Common myeloid progenitor, CD34-positive (primary cell): ENCODE results near the gene DOK5.

Experiments used
- CTCF ChIA-PET: fragments of 350-600 bp; sonication (Branson Sonifier 250); formaldehyde crosslinking; loops from one replicate; lab custom pipeline; 2021; ENCODE audit warnings: antibody characterized with exemption; lab: Charles Lee
- POLR2A ChIA-PET: fragments of 350-600 bp; sonication (Branson Sonifier 250); formaldehyde crosslinking; loops from one replicate; lab custom pipeline; 2021; ENCODE audit warnings: antibody characterized with exemption; lab: Charles Lee
- DNase-seq, 3 donors: peaks; one replicate each; pipeline versions ENCODE4 v3.0.0 to v3.0.0-alpha.2; 2013
- H3K27ac ChIP-seq, 2 experiments: 1 replicate in 1 of 2; 2 replicates in 1 of 2; pipeline ENCODE4 v1.7.0; 2013; ENCODE audit warnings: inconsistent platforms in 2 of 2, low read length in 2 of 2, mild to moderate bottlenecking in 2 of 2, low read depth in 1 of 2, moderate library complexity in 1 of 2; ENCODE audit not compliant: severe bottlenecking in 2 of 2, insufficient read depth in 1 of 2, poor library complexity in 1 of 2
- H3K27me3 ChIP-seq, 5 experiments: replicated peaks in 2 of 5; 1 replicate in 3 of 5; 2 replicates in 2 of 5; pipeline versions ENCODE4 v1.6.1 to v1.7.0; 2013; ENCODE audit warnings: low read length in 4 of 5, mild to moderate bottlenecking in 2 of 5, moderate library complexity in 2 of 5, inconsistent platforms in 1 of 5; ENCODE audit not compliant: insufficient read depth in 5 of 5, control insufficient read depth in 4 of 5
- H3K36me3 ChIP-seq, 4 experiments: 1 replicate in 2 of 4; 2 replicates in 2 of 4; pipeline versions ENCODE4 v1.6.1 to v1.7.0; 2013; ENCODE audit warnings: low read length in 3 of 4, control low read depth in 1 of 4, mild to moderate bottlenecking in 1 of 4; ENCODE audit not compliant: control insufficient read depth in 4 of 4, insufficient read depth in 4 of 4
- H3K4me1 ChIP-seq, 4 experiments: 1 replicate in 3 of 4; 2 replicates in 1 of 4; pipeline versions ENCODE4 v1.6.1 to v1.7.1; 2013; ENCODE audit warnings: low read length in 3 of 4, mild to moderate bottlenecking in 3 of 4, control low read depth in 1 of 4, inconsistent platforms in 1 of 4, moderate library complexity in 1 of 4; ENCODE audit not compliant: control insufficient read depth in 4 of 4, insufficient read depth in 4 of 4; ENCODE audit errors: control extremely low read depth in 1 of 4
- H3K4me3 ChIP-seq, 7 experiments: 1 replicate in 4 of 7; 2 replicates in 3 of 7; pipeline versions ENCODE4 v1.5.1 to v1.7.0; 2013; ENCODE audit warnings: mild to moderate bottlenecking in 7 of 7, low read length in 6 of 7, moderate library complexity in 6 of 7, inconsistent platforms in 2 of 7, low read depth in 2 of 7, control low read depth in 1 of 7; ENCODE audit not compliant: insufficient read depth in 4 of 7, control insufficient read depth in 1 of 7; ENCODE audit errors: extremely low read depth in 1 of 7
- H3K9me3 ChIP-seq, 5 experiments: 1 replicate in 4 of 5; 2 replicates in 1 of 5; pipeline versions ENCODE4 v1.6.1 to v1.7.1; 2013; ENCODE audit warnings: low read length in 4 of 5, mild to moderate bottlenecking in 2 of 5, inconsistent platforms in 1 of 5, low read depth in 1 of 5, moderate library complexity in 1 of 5; ENCODE audit not compliant: control insufficient read depth in 4 of 5, insufficient read depth in 2 of 5; ENCODE audit errors: control extremely low read depth in 1 of 5
- WGBS: methylation state at CpG from one replicate; pipeline ENCODE4 v1.1.5; 2013; ENCODE audit not compliant: insufficient coverage; 5-methylcytosine and 5-hydroxymethylcytosine counted together

The DOK5 gene

DNA sequence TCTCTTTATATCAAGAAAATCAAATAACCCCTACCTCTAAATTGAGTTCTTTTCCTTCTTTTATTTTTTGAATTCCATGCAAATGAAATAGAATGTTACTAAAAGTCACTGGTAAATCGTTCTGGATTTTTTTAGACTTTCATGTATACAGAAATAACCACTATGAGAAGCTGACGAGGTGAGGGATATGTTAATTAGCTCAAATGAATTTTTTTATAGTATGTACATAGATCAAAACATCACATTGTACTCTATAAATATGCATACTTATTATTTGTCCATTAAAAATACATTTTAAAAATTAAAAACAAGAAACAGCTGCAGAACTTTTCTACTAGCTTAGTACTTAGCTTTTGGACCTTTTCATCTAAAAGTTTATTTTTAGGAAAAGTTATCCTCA is 165.4 kb downstream of the DOK5 start:
- Histone ChIP-seq H3K4me3 (no peak overlapping the region), H3K9me3 (no peaks in the 10 kb centered on the region), H3K4me1 (no peaks in the 10 kb centered on the region), H3K27ac (no peak overlapping the region), H3K36me3 (no peaks in the 10 kb centered on the region), H3K27me3 (no peaks in the 10 kb centered on the region)
- no CpG with 5 or more reads among the region's 2 CpGs for WGBS
- no peak for DNase-seq
- ChIA-PET POLR2A (no interaction called here), CTCF (interaction anchor here (1.5 kb wide), 1 partner anchor 422 kb away, joined by 4 read pairs; no protein-coding TSS in a partner anchor)

DNA sequence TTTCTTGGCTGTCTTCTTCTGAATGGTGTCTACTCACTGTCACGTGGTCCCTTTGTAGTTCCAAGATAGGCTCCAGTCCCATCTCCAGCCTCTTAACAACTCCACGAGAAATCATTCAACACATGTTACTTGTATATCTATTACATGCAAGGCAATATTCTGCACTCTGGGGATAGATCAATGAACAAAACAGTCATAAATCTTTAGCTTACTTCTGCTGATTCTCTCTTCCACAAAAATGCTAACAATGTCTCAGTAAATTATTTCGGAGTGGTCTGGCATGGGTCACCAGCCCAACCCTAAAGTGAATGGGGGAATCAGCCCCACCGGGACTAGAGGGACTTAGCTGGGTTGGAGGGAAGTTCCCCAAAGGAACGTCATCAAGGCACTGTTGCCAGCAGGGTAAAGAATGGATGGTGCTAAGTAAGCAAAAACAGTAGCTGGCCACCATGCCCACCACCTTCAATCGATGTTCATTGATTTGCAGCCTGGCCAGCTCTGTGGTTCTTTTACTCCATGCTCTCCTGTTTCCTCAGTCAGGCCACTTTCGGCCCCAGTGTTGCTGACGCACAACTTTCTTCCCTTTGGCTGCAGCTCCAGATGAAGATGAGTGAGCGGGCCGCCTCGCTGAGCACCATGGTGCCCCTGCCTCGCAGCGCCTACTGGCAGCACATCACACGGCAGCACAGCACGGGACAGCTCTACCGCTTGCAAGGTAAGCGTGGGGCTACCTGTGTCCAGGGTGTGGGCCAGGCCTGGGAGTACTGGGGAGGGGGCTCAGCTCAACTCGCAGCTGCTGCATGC is 167.7 kb downstream of the DOK5 start:
- Histone ChIP-seq H3K36me3 (no peaks in the 10 kb centered on the region), H3K4me1 (no peaks in the 10 kb centered on the region), H3K27me3 (no peaks in the 10 kb centered on the region), H3K4me3 (no peak overlapping the region), H3K9me3 (no peaks in the 10 kb centered on the region), H3K27ac (no peak overlapping the region)
- 98% methylated on average over 17 of the region's 18 CpGs for WGBS
- CTCF ChIA-PET, result interaction anchor here (1.0 to 1.6 kb wide), 2 partner anchors 11 to 423 kb away, joined by 3 to 5 read pairs; no protein-coding TSS in a partner anchor
- no peak for DNase-seq
- POLR2A ChIA-PET, result no interaction called here

DNA sequence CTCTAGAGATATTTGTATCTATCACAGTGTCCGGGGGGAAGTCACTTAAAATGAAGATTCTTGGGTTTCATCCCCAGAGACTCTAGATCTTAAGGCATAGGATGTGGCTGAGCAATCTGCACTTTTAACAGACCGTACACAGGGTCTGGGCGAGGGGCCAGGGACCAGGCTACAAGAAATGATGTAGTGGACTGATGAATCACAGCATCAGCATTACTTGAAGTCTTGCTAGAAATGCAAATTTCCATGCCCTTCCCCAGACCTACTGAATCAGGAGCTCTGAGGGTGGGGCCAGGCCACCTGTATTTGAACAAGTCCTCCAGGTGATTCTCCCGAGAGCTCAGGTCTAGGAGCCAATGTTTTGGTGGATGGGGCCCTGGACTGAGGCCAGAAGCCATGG is 168.4 kb downstream of the DOK5 start:
- Histone ChIP-seq H3K27ac (no peak overlapping the region), H3K36me3 (no peaks in the 10 kb centered on the region), H3K4me3 (no peak overlapping the region), H3K27me3 (no peaks in the 10 kb centered on the region), H3K4me1 (no peaks in the 10 kb centered on the region), H3K9me3 (no peaks in the 10 kb centered on the region)
- WGBS, result 97% methylated on average over 4 of the region's 4 CpGs
- CTCF ChIA-PET, result interaction anchor here (1.0 to 1.6 kb wide), 2 partner anchors 10 to 424 kb away, joined by 3 to 5 read pairs; no protein-coding TSS in a partner anchor
- no peak for DNase-seq
- POLR2A ChIA-PET, result no interaction called here

DNA sequence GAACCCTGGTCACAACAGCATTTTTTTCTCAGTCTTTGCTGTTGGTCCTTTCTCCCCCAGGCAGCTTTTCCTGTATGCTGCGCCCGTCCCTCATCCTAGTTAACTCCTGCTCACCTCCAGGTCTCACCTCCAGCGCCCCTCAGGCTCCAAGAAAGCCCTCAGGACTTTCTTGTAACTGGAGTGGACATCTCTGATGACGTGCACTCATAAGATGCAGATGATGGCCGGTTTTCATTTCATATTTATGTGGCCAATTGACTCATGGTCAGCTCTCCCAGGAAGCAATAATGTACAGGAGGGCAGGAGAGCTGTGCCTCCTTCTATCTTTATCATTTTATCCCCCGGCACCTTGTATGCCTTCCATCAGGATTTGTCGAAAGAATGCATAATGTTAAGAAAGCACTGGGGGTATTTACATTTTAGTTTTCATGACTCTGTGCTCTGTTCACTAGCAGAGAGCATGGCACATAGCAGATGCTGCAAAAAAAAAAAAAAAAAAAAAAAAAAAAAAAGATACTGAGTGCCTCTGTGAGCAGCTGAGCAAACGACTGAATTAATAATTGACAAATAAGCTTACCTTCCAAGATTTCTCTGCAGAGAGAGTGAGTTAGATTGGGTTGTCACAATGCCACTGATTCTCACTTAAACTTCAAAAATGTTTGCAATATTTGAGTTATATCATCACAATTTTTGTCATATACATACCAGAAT is 170.2 kb downstream of the DOK5 start:
- POLR2A ChIA-PET, result no interaction called here
- Histone ChIP-seq H3K27me3 (no peaks in the 10 kb centered on the region), H3K27ac (no peak overlapping the region), H3K9me3 (no peaks in the 10 kb centered on the region), H3K4me1 (no peaks in the 10 kb centered on the region), H3K4me3 (no peak overlapping the region), H3K36me3 (no peaks in the 10 kb centered on the region)
- CTCF ChIA-PET, result interaction anchor here (0.7 to 3.6 kb wide), 13 partner anchors 11 to 553 kb away, joined by 3 to 19 read pairs (median 3); partner anchors contain the start of gene PFDN4
- 87% methylated on average over 5 of the region's 8 CpGs for WGBS
- DNase-seq, result no peak

GRCh38 chr20:54646156-54646517 is 170.7 kb downstream of the DOK5 start:
- CTCF ChIA-PET, result interaction anchor here (0.7 to 3.6 kb wide), 12 partner anchors 12 to 549 kb away, joined by 3 to 19 read pairs (median 4); partner anchors contain the start of gene PFDN4

GRCh38 chr20:54648421-54649142 is 173.2 kb downstream of the DOK5 start:
- Histone ChIP-seq H3K4me1 (no peaks in the 10 kb centered on the region), H3K9me3 (no peaks in the 10 kb centered on the region), H3K27ac (no peak overlapping the region), H3K27me3 (no peaks in the 10 kb centered on the region), H3K36me3 (no peaks in the 10 kb centered on the region), H3K4me3 (no peak overlapping the region)
- 79% methylated on average over 9 of the region's 9 CpGs for WGBS
- POLR2A ChIA-PET, result no interaction called here
- CTCF ChIA-PET, result interaction anchor here (0.7 to 3.6 kb wide), 11 partner anchors 28 to 553 kb away, joined by 3 to 19 read pairs (median 6); partner anchors contain the start of gene PFDN4
- no peak for DNase-seq

More at GRCh38 chr20:54646156-54646517, 170.7 kb downstream of the DOK5 start:
- H3K36me3 ChIP-seq, result no peaks in the 10 kb centered on the region
- H3K27me3 ChIP-seq, result no peaks in the 10 kb centered on the region
- no peak for DNase-seq
- POLR2A ChIA-PET, result no interaction called here
- H3K9me3 ChIP-seq, result no peaks in the 10 kb centered on the region
- H3K4me1 ChIP-seq, result no peaks in the 10 kb centered on the region
- no peak overlapping the region for H3K4me3 ChIP-seq
- no CpG with 5 or more reads among the region's 4 CpGs for WGBS
- no peak overlapping the region for H3K27ac ChIP-seq
